HG03575 (cell line): ENCODE measurements around the gene CDH12.
"Not testable (repeated sequence)": the region's sequence is repeated elsewhere in the genome, so short reads cannot be mapped to it uniquely, and the experiment has no call there.

Experiments
- ATAC-seq: cut with Tn5 transposase; IDR thresholded peaks from one replicate; pipeline ENCODE4 v1.9.1; 2021; ENCODE audit not compliant: unreplicated experiment, insufficient number of reproducible peaks, low FRiP score; ENCODE audit errors: extremely low read depth

The CDH12 gene

DNA sequence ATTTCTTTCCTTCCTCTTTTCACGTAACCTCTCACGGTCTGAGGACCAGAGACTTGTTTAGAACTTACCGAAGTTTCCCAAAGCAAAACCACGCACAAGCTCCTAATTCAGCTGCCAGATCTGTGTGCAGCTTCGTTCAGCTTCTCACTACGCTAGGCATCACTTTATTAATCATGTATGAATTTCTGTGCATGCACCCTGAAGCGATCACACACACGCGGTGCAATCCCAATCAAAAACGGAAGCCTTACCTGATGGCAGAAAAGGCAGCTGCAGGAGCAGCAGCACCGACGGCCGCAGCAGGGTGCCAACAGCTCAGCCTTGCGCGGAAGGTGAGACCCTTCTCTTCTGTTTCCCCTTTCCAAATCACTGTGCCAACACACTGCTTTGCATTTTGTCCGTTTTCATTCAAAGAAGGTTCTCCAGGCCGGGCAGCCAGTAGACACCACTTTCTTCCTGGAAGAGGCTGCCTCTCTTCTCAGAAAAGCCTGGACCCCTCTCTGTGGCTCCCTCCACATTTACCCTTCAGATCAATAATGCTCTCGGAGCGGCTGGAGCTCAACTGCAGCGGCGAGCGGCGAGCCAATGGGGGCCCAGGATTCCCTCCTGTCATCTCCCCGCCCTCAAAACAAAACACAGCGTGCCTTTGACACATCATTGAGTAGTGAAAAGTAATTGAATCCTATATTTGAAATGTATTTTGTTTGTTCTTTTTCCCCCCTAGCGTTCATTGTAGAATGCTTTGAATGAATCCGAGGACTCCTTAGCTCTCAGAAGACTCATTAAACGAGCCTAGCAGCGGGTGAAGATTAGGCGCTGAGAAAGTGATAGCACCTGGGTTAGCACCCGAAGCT, at the start of gene CDH12:
TSS of gene CDH12 (minus strand) at position 538 of the 854 bp plus-strand sequence.
- ATAC-seq = no peak

DNA sequence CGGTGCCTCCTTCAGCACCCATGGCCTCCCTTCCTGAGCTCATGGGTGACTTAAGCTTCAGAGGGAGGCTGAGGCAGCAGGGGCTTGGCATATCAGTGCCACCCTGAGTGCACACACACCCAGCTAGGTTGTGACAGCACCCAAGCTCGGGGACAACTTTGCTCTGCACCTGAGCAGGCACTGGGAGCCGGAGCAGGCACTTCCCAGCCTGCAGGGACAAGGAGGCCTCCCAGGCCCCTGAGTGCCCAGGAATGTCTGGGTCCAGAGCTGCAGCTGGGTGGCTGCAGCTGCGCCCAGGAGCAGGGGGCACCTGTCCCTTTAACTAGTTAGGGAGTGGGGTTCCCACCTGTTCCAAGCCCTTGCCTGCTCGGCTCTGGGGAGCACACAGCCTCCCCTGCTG, 48.7 kb upstream of the CDH12 start:
- no peak for ATAC-seq

DNA sequence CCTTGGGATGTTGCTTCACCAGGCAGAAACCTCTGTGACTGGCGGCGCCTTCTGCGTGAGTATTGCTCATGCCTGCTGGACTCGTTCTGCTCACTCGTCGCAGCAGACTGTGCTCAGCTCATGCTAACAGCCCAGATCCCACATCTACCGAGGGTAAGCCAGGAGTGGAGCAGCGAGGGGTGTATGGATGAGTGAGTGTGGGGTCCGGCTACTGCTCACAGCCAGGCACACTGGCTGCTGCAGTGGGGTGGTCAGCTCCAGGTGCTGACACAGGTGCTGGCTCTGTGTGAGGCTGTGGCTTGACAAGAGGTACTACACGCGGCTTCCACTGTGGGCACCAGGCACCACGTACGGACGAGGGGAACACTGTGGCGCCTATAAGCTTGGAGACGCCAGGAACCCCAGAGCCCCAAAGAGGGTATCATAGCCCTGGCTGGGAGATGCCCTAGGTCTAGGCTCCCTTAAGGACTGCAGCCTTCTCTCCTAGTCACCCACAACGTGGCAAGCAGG, 47.7 kb upstream of the CDH12 start:
- ATAC-seq = no peak

DNA sequence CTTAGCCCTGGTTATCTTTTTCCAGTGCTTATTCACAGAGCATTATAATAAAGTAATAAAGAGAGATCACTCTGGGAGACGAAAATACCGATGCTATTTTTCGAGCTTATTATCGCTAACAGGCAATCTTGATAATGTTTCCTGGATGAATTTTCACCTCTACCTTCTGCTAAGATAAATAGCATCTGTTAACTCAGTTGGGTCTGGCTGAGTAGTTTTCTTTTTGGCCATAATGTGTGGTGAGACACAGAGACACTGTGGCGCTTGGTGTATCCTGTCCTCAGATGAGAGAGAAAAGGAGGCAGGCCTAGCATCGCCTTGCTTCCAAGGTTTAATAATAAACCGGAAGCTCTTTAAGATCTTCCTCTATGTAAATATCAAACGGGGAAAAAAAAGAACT, 46.2 kb upstream of the CDH12 start:
- ATAC-seq = no peak

DNA sequence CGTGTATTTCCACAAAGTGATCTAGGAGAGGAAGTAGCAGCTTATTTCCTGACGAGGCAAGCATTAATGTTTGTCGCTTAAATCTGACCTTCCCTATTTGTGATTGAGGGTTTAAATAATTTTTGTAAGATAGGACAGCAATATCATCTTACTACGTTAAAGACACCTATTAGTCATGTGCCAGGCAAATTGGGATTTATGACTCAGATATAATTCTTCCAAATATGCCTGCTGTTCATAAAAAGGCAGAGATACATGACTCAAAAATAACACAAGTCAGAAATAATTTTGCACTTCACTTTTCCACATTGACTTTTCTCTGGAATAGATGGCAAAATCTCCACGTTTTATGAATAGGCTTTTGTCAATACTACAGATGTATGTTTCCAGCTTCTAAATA, 43.0 kb upstream of the CDH12 start:
- no peak for ATAC-seq

DNA sequence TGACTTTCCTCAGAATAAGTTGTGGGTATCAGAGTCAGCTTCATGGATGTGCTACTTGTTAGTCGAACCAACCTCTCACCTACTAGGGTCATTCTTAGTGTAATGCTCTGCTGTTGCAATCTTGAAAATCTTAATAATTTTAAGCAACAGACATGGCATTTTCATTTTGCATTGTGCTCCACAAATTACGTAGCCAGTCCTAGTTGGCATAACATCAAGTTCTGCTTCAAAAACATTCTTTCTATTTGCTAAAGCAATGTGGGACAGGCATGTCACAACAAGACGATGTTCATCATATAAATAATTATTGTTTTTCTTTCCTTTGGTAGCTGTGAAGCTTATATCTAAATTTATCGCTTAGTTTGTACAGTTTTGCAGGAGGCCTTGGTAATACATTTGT, 39.3 kb upstream of the CDH12 start:
- no peak for ATAC-seq

DNA sequence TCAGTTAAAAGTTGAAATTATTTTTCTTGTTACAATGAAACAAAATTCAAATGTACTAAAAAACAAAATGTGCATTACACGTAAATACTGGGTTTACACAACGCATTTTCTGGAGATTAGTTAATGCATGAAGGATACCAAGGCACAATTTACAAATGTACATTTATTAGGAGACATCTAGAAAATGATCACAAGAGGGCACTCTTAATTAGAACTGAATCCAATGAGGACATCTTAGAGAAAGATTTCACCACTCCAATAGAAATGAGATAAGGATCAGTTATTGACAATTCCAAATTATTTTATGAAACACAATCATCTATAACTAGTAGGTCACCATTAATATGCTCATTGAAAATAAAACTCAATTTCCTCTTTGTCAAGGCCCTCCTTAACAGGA, 36.6 kb upstream of the CDH12 start:
- ATAC-seq = no peak

DNA sequence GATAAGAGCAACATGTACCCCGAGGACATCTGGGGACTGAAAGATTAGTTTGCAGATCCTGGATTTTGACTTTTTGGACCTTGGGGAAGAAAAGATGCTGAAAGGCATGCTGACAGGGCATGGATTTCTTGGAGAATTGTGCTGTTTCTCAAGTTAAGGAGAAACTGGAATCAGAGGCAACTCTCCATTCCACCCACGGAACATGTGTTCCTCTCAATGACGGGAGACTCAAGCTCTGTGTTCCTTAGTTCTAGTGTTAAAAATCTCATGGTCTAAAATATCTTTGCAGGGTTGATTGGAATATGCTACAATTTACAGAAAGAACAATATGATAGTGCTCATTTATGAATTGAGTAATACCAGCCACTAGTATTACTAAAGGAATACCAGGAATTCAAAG, 34.4 kb upstream of the CDH12 start:
- ATAC-seq = no peak

DNA sequence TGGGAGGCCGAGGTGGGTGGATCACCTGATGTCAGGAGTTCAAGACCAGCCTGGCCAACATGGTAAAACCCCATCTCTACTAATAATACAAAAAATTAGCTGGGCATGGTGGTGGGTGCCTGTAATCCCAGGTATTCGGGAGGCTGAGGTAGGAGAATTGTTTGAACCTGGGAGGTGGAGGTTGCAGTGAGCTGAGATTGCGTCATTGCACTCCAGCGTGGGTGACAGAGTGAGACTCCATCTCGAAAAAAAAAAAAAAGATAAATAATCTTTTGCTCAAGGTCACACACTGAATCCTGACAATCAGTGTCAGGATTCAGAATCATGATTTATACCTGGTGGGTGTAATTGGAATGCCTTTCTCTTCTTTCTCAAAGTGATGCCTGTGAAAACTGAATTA, 5.8 kb upstream of the CDH12 start:
- not testable (repeated sequence) for ATAC-seq

DNA sequence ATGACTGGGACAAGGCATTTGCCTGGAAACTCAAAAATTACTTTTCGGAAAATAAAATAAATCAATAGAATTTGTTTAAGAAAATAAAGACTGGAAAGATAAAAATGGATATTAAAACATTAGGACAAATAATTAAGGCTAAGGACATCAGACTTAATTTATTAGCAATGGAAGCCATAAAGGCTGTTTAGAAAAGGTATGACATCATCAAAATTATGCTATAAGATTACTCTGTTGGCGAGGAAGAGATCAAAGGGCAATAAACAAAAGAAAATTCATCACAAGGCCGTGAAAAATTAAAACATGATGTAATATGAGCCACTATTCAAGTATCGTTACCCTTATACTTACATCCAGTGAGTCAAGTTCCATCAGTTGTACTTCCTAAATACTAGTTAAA, 2.7 kb upstream of the CDH12 start:
- ATAC-seq = no peak

DNA sequence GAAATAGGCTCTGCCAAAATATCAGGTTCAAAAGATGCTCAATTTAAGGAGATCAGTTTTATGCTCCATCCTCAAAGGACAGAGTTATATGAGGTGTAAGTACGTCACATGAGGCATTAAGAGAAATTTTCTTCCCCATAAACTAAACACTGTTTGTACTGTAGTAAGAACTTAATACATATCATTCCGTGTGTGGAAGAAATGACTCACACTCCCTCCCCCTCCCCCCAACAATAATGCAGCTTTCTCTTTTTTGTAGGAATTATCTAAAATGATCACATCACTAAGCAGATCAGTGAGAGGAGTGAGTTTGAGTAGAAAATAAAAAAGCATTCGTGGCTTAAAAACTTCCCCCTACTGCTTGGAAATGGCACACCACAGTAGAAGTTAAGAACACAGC, 2.2 kb downstream of the CDH12 start:
- ATAC-seq = no peak

DNA sequence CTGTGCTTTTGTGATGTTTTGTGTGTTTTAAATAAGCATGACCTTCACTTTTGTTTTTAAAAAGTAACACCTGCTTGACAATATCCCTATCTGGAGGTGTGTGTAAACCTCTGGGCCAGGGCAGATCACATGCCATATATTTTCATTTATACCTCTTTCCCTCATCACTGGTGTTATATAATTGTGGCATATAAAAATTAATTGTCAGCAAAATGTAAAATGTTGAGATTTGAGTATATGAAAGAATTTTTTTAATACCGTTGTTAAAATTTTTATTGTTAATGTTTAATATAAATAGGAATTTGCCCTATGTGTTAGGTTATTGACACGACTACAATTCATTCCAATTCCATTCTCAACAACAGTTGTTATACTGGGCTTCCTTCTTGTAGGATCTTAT, 6.5 kb downstream of the CDH12 start:
- no peak for ATAC-seq

DNA sequence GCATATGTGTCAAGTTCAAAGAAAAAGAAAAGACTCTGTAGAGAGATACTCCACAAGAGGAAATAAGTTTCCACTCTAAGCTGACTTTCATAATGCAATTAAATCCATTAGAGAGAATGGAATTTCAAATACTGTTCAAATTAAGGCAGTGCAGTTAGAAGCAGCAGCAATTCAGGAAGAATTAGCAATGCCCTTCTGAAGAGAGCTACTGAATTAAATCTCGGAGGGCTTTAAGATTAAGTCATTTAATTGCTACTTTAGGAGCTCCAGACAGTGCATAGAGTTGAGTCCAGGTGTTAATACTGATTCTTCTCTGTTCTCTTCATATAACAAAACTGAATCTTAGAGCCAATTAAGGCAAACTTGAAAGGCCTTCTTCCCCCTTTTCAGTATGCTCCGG, 8.5 kb downstream of the CDH12 start:
- ATAC-seq = no peak

DNA sequence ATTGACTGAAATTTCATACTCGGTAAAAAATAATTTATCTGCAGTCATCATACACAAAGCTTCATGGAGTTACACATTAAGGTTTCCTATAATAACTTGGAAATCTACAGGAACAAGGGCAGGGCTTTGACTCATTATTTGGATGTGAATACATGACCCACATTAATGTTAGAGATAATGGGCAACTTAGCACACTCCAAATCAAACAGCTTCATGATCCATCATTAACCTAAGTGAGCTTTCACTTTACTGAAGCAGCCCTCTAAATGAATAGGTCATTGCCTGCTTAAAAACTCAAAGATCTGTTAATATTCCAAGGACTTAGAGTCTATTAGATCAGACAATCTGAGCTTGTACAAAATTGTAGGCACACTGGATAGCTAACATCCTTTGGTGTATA, 9.0 kb downstream of the CDH12 start:
- no peak for ATAC-seq

DNA sequence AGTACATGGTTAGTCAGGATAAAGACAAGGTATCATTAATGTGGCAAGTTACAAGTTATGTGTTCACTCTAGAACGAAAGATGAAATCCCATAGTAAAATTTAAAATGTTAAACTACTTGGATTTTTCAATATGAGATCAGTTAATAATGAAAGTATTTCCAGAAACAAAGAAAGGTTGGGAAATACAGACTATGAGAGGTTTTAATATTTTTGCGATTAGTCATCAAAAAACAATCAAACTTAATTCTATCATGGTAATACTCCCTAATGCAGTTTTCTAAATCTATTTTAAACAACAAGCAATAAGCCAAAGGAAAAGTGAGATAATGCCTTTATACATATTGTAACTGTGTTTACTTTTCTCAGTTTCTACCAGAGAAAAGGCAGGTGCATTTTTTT, 10.6 kb downstream of the CDH12 start:
- no peak for ATAC-seq

DNA sequence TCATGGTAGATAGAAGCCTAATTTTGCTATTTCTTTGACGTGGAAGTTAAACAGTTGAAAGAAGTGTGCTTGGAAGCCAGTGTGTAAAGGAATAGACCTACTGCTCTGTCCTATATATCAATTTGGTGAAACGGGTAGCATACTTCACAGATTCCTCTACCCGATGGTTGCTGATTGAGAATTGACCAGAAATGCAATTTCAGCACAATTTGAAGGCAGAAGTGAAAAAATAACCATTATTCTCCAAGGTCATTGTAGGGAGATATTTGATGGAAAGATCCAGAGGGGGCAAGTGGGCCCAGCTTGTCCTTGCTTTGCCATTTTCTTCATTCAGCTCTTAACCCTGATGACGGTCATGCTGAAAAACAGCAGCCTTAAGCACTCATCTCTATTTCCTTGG, 15.3 kb downstream of the CDH12 start:
- ATAC-seq = no peak

DNA sequence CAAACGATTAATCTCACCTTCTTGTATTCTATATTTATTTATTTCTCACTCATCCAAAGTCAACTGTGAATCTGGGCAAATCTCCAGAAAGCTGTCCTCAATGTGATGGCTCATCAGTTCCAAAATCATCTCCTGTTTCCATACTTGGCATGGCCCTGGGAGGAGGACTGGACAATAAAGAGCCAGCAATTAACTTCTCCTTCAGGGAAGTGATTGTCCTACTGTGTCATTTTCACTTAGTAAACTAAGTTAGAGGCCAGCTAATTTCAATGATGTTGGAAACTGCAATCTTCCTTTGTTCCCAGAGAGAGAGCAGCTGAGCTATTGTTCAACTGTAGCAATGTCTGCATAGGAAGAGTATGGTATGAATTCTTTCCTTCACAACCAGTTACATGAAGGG, 17.5 kb downstream of the CDH12 start:
- no peak for ATAC-seq

DNA sequence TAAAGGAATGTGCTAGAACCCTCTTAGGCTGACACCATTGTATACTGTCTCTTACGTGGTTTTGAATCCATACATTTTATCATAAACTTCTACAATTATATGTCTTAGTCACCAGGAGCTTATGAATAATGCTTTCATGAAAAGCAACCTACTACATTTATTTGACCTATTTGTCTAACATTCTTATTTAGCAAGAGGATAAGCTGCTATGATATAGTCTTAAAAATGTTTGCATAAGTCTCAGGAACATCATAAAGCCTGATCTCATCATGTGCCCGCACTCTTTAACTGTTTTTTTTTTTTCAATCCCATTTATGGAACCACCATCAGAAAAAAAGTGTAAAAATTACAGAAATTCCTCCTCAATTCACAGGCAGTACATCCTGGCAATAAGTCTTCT, 59.7 kb downstream of the CDH12 start:
- no peak for ATAC-seq

DNA sequence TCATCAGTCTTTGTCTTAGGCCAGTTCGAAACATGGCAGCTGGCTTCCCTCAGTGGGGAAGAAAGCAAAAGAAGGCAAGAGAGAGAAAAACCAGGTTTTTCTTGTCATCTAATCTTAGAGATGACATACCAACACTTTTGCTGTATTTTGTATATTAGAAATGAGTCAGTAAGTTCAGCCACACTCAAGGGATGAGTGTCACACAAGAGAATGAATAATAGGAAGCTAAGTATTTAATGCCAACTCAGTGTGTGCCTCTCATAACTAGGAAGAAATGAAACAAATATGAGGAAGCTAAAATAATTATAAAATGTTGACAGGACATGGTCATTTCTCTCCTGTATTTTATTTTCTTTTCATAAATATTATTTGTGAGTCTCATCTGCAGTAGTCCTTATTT, 65.3 kb downstream of the CDH12 start:
- no peak for ATAC-seq

DNA sequence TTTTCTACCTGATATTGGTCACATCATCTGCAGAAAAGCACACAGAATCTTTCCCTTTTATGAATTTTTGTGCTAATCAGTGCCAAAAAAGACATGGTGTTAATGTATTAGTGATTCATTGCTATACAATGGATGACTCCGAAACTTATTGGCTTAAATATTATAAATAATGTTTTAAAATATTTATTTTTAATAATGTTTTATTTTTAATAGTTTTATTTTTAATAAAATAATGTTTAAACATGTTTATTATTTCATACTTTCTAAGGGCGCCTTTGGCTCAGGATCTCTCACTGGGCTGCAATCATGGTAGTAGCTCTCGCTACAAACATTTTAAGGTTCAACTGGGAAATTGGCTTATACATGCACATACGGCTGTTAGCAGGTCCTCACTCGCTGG, 65.7 kb downstream of the CDH12 start:
- no peak for ATAC-seq

DNA sequence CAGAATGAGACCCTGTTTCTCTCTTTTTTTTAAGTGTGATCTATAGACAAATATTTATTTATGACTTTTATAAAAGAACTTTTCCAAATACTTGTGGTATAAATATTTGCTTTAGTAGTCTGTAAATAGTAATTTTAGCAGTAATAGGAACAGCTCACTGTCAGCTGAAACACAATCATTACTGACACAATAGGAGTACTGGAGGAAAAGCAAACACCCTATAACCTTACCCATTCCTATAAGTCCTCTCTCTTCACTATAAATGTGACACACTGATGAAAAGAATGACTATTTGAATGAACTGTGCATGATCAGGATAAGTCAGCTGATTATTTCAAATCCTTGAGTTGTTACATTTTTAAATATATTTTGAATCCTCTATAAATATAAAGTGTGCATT, 72.4 kb downstream of the CDH12 start:
- ATAC-seq = no peak
